ENCODE data around the gene MIOX.

The MIOX gene

DNA sequence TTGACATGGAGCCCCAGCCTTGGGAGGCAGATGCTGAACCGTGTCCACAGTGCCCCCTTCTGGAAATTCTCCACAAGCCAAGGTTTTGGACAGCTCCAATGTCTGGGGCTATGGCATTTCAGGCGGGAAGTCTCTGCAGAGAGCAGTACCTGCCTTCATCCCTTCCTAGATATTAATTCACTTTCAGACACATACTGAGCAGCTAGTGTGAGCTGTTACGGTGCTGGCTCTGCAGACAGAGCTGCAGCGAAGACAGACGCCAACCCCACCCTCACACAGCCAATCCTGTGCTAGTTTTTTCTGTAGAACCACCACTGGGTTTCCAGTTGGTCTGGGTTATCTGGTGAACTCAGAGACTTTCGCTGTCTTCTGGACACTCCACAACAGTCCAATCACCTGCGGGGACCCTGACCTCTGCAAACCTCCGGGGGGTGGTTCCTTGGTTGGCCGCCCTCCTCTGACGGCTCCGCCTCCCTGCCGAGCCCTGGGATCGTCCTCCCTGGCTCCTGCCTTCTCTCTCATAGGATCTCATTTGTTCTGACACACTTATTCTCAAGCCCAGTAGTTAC, 11.7 kb downstream of the MIOX start (continued):
- TF ChIP-seq, protein P1, sequence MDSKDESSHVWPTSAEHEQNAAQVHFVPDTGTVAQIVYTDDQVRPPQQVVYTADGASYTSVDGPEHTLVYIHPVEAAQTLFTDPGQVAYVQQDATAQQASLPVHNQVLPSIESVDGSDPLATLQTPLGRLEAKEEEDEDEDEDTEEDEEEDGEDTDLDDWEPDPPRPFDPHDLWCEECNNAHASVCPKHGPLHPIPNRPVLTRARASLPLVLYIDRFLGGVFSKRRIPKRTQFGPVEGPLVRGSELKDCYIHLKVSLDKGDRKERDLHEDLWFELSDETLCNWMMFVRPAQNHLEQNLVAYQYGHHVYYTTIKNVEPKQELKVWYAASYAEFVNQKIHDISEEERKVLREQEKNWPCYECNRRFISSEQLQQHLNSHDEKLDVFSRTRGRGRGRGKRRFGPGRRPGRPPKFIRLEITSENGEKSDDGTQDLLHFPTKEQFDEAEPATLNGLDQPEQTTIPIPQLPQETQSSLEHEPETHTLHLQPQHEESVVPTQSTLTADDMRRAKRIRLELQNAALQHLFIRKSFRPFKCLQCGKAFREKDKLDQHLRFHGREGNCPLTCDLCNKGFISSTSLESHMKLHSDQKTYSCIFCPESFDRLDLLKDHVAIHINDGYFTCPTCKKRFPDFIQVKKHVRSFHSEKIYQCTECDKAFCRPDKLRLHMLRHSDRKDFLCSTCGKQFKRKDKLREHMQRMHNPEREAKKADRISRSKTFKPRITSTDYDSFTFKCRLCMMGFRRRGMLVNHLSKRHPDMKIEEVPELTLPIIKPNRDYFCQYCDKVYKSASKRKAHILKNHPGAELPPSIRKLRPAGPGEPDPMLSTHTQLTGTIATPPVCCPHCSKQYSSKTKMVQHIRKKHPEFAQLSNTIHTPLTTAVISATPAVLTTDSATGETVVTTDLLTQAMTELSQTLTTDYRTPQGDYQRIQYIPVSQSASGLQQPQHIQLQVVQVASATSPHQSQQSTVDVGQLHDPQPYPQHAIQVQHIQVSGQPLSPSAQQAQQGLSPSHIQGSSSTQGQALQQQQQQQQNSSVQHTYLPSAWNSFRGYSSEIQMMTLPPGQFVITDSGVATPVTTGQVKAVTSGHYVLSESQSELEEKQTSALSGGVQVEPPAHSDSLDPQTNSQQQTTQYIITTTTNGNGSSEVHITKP (tag by site-specific recombination; IDR thresholded peaks at IDR 0.05): peak; percentile 71
- TF ChIP-seq ZNF354C (tag by site-specific recombination; IDR thresholded peaks at IDR 0.05; ENCODE audit: borderline replicate concordance, low read depth): no peak
- no peak for TF ChIP-seq ZNF350 (tag by site-specific recombination; IDR thresholded peaks at IDR 0.05)
- peak; percentile 36; the same call in 1 of the 2 replicates for TF ChIP-seq ZNF629 (tag by site-specific recombination; IDR thresholded peaks at IDR 0.05)
- no peak for TF ChIP-seq ZNF426 (tag by site-specific recombination; IDR thresholded peaks at IDR 0.05)
- TF ChIP-seq ZNF843 (tag by site-specific recombination; IDR thresholded peaks at IDR 0.05): no peak
- TF ChIP-seq ZNF391 (tag by site-specific recombination; IDR thresholded peaks at IDR 0.05; ENCODE audit: borderline replicate concordance, low read depth): 0 out of 2 replicates have a peak, but pooled peaks have one; percentile 17
- peak; percentile 56 for TF ChIP-seq KLF8 (tag by site-specific recombination; IDR thresholded peaks at IDR 0.05)
- TF ChIP-seq ZNF2 (tag by site-specific recombination; IDR thresholded peaks at IDR 0.05): peak; percentile 99
- TF ChIP-seq PRDM1 (tag by site-specific recombination; IDR thresholded peaks at IDR 0.05): peak; percentile 38; the same call in 1 of the 2 replicates
- TF ChIP-seq ZFP69B (tag by site-specific recombination; IDR thresholded peaks at IDR 0.05): no peak
- TF ChIP-seq ZSCAN23 (tag by site-specific recombination; IDR thresholded peaks at IDR 0.05): no peak
- peak; percentile 78 for TF ChIP-seq ZNF341 (tag by site-specific recombination; IDR thresholded peaks at IDR 0.05; ENCODE audit: low read depth)

DNA sequence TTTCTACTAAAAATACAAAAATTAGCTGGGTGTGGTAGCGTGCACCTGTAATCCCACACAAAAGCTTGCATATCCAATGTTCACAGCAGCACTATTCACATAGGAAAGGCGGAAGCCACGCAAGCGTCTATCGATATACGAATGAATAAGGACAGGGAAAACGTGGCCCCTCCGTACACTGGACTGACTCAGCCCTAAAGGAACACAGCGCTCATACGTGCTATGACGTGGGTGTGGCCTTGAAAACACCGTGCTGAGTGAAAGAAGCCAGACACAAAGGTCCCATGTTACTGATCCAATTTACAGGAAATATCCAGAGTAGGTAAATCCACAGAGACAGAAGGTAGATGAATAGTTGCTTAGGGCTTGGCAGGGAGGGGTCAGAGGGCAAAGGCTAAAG, 13.8 kb downstream of the MIOX start:
- Histone ChIP-seq H3K36me3 (ENCODE audit: control insufficient read depth in 2 of 2, insufficient read depth in 1 of 2, low read length in 2 of 2) (peaks cover 0 to 29% of the 10 kb centered on the region in 2 experiments; a peak in 1 of 3 replicates), H3K4me1 (ENCODE audit: control insufficient read depth, insufficient read depth, low read length) (no peaks in the 10 kb centered on the region), H3K27ac (ENCODE audit: extremely low read depth, low read depth, low read length) (no peak overlapping the region), H3K9me3 (ENCODE audit: control insufficient read depth, insufficient read depth, low read depth, low read length) (no peaks in the 10 kb centered on the region), H3K4me3 (ENCODE audit: low read depth, low read length) (no peak overlapping the region)
- CTCF ChIA-PET: interaction anchor here (0.5 to 1.3 kb wide), 3 partner anchors 25 to 191 kb away, joined by 3 to 6 read pairs (median 3); partner anchors contain the start of gene SCO2
- TF ChIP-seq ZNF157 (tag by site-specific recombination; IDR thresholded peaks at IDR 0.05): no peak
- TF ChIP-seq, protein P2, sequence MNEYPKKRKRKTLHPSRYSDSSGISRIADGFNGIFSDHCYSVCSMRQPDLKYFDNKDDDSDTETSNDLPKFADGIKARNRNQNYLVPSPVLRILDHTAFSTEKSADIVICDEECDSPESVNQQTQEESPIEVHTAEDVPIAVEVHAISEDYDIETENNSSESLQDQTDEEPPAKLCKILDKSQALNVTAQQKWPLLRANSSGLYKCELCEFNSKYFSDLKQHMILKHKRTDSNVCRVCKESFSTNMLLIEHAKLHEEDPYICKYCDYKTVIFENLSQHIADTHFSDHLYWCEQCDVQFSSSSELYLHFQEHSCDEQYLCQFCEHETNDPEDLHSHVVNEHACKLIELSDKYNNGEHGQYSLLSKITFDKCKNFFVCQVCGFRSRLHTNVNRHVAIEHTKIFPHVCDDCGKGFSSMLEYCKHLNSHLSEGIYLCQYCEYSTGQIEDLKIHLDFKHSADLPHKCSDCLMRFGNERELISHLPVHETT (tag by site-specific recombination; IDR thresholded peaks at IDR 0.05): no peak
- no peak for TF ChIP-seq RBAK (tag by site-specific recombination; IDR thresholded peaks at IDR 0.05)
- TF ChIP-seq MYNN (tag by site-specific recombination; IDR thresholded peaks at IDR 0.05; ENCODE audit: borderline replicate concordance): no peak
- no peak for TF ChIP-seq ZNF629 (tag by site-specific recombination; IDR thresholded peaks at IDR 0.05)
- TF ChIP-seq ZNF266 (tag by site-specific recombination; IDR thresholded peaks at IDR 0.05; ENCODE audit: low read depth): no peak
- TF ChIP-seq, protein P3, sequence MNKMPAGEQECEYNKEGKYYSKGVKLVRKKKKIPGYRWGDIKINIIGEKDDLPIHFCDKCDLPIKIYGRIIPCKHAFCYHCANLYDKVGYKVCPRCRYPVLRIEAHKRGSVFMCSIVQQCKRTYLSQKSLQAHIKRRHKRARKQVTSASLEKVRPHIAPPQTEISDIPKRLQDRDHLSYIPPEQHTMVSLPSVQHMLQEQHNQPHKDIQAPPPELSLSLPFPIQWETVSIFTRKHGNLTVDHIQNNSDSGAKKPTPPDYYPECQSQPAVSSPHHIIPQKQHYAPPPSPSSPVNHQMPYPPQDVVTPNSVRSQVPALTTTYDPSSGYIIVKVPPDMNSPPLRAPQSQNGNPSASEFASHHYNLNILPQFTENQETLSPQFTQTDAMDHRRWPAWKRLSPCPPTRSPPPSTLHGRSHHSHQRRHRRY (tag by site-specific recombination; IDR thresholded peaks at IDR 0.05): no peak
- TF ChIP-seq ZNF423 (tag by site-specific recombination; IDR thresholded peaks at IDR 0.05): no peak
- TF ChIP-seq, protein P4, sequence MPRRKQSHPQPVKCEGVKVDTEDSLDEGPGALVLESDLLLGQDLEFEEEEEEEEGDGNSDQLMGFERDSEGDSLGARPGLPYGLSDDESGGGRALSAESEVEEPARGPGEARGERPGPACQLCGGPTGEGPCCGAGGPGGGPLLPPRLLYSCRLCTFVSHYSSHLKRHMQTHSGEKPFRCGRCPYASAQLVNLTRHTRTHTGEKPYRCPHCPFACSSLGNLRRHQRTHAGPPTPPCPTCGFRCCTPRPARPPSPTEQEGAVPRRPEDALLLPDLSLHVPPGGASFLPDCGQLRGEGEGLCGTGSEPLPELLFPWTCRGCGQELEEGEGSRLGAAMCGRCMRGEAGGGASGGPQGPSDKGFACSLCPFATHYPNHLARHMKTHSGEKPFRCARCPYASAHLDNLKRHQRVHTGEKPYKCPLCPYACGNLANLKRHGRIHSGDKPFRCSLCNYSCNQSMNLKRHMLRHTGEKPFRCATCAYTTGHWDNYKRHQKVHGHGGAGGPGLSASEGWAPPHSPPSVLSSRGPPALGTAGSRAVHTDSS (tag by site-specific recombination; IDR thresholded peaks at IDR 0.05): no peak
- no peak for TF ChIP-seq ZNF416 (tag by site-specific recombination; IDR thresholded peaks at IDR 0.05)
- TF ChIP-seq, protein P5, sequence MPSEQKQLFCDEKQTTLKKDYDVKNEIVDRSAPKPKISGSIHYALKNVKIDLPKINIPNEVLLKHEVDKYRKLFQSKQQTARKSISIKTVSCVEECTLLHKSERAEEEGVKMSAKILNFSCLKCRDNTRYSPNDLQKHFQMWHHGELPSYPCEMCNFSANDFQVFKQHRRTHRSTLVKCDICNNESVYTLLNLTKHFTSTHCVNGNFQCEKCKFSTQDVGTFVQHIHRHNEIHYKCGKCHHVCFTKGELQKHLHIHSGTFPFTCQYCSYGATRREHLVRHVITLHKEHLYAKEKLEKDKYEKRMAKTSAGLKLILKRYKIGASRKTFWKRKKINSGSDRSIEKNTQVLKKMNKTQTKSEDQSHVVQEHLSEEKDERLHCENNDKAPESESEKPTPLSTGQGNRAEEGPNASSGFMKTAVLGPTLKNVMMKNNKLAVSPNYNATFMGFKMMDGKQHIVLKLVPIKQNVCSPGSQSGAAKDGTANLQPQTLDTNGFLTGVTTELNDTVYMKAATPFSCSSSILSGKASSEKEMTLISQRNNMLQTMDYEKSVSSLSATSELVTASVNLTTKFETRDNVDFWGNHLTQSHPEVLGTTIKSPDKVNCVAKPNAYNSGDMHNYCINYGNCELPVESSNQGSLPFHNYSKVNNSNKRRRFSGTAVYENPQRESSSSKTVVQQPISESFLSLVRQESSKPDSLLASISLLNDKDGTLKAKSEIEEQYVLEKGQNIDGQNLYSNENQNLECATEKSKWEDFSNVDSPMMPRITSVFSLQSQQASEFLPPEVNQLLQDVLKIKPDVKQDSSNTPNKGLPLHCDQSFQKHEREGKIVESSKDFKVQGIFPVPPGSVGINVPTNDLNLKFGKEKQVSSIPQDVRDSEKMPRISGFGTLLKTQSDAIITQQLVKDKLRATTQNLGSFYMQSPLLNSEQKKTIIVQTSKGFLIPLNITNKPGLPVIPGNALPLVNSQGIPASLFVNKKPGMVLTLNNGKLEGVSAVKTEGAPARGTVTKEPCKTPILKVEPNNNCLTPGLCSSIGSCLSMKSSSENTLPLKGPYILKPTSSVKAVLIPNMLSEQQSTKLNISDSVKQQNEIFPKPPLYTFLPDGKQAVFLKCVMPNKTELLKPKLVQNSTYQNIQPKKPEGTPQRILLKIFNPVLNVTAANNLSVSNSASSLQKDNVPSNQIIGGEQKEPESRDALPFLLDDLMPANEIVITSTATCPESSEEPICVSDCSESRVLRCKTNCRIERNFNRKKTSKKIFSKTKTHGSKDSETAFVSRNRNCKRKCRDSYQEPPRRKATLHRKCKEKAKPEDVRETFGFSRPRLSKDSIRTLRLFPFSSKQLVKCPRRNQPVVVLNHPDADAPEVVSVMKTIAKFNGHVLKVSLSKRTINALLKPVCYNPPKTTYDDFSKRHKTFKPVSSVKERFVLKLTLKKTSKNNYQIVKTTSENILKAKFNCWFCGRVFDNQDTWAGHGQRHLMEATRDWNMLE (tag by site-specific recombination; conservative IDR thresholded peaks at IDR 0.05; ENCODE audit: low read depth): no peak
- TF ChIP-seq SALL2 (tag by site-specific recombination; IDR thresholded peaks at IDR 0.05; ENCODE audit: borderline replicate concordance): no peak
- POLR2A ChIA-PET: interaction anchor here (0.5 to 3.8 kb wide), 7 partner anchors 7 to 193 kb away, joined by 3 to 33 read pairs (median 5); partner anchors contain the start of genes LMF2, NCAPH2 and SCO2

Measured in HEK293 (cell line).